OCI-M2 (cell line): ENCODE measurements around the gene UNC13D.
"Not testable (repeated sequence)": the region's sequence is repeated elsewhere in the genome, so short reads cannot be mapped to it uniquely, and the experiment has no call there.

Source experiments
- DNase-seq: peaks from one replicate; lab custom pipeline; 2025; ENCODE audit not compliant: unreplicated experiment; lab: John Stamatoyannopoulos, UW

UNC13D gene

DNA sequence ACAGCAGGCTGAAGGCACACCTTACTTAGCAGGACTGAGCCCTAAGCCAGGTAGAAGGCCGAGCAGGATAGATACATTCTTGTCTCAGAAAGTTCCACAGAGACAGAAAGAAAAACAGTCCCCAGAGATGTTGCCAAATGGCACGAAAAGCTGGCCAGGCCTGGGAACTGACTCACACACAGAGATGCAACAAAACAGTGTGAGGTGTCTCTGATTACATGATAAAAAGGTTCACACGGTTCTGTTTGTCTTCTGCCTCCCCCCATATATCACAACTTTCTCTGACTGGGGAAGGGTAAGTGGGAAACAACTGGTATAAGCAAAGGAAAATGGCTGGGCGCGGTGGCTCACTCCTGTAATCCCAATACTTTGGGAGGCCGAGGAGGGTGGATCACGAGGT is 9.2 kb upstream of the UNC13D start:
- DNase-seq = no peak

GRCh38 chr17:75851693-75851991 is 7.4 kb upstream of the UNC13D start:
- DNase-seq = not testable (repeated sequence)

DNA sequence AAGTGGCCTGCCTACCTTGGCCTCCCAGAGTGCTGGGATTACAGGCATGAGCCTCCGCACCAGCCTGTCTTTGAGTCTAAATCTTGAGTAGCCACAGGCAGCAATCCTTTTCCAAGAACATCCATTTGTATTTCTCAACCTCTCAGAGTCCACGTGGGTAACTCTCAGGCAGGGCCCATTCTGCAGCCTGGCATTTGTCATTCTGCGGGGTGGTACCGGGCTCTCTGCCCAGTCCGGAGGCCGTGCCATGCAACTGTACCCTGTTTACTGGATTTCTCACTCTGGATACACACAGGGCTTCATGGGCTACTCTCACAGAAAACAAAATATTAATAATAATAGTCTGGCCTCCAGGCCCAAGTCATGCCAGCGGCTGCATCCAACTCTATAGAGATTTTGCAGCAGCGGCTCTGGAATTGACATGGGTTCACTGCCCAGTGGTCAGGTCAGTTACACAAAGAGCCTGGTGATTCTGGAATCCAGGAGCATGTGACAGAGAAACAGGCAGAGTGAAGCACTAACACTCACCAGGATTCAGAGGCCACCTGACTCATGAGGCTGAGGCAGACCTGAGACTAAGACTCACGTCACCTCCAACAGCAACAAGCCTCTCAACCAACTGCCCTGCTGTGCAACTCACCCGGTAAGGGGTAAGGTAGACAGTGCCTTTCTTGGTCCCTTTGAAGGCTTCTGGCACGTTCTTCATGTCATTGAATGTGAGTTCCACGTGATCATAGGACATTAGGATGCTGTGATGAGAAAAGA is 6.9 kb upstream of the UNC13D start:
- no peak for DNase-seq

GRCh38 chr17:75849724-75850123 is 5.5 kb upstream of the UNC13D start:
- no peak for DNase-seq

DNA sequence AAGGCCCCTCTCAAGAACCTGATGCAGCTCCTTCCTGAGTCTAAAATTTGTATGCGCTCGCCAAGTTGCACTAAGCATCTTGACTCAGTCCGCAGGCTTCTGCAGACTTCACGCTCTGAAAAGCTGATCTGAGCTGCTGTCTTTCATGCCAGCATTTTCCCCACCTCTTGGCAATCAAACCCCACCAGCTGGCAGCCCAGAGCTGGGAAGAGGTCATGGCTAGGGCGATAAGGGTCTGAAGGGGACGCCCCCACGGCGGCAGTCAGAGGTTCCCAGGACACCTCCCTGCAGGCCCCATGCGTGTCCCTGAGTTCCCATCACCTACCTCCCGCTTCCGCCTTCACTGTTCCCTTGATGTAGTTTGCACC is 5.1 kb upstream of the UNC13D start:
- no peak for DNase-seq

DNA sequence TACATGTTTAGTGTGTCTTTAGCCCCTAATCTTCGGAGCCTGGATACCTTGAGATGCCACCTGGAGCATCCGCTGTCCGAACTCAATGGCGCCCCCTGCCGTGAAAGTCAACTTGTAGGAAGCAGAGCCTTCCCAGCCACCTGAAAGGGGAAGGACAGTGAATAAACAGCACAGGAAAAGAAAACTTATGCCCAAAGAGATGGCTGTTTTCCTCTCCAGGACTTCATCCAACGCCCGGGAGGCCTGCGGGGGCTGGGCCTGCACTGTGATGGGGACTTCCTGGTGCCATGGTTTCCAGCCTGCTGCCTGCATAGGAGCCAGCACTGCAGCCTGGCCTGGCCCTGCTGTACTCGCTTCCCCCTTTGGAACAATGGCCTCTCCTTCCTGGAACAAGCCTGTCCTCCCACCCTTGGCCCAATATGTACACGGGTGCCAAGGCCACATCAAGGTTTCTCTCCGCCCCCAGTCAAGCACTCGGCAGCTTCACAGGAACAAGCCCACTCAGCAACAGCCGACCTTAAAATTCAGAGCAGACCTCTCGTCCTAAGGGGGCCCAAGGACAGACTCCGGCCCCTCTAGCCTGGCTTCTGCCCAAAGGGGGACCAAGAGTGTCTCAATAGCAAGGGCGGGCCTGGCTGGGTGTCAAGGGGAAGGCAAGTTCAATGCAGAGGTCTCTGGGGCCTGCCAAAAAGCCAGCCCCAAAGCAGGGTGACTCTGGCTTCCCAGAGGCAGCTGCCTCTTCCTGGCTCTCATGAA is 4.5 kb upstream of the UNC13D start:
- DNase-seq = no peak

DNA sequence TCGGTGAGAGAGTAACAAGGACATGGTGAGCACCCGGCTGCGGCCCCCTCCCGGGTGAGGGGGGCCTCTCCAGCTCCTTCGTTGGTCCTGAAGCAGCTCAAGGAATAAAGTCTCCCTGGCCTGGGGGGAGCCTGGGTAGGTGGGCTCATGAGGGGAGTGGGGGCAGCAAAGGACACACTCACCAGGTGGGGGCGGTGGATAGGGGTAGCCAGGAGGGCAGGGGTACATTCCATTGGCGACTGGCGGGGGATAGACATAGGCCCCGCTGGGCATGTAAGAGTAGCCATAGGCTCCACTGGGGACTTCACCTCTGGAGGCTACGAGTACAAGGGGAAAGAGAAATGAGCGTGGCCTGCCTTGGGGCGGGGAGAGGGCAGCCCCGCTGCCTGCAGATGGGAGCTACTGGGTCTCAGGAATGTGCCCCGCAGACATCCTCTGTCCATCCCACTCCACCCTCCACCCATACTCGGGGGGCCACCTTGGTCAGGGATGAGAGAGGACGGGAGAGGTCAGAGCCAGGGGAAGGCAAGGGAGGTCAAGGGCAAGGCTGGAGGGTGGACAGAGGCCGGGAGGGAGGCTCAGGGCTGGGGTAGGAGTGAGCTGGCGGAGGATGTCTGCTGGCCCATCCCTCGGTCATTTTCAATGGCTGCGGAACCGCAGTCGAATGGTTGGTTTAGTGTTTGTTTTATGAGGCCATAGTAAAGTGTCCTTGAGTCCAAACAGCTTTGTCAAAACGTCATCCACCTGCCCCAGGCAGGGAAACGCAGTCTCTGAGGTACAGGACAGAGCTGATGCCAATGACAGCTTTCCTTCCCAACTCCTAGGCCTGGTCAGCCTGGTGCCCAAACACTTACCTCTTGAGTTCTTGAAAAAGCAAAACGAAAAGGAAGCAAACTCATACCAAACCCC is 3.7 kb upstream of the UNC13D start:
- DNase-seq = no peak

DNA sequence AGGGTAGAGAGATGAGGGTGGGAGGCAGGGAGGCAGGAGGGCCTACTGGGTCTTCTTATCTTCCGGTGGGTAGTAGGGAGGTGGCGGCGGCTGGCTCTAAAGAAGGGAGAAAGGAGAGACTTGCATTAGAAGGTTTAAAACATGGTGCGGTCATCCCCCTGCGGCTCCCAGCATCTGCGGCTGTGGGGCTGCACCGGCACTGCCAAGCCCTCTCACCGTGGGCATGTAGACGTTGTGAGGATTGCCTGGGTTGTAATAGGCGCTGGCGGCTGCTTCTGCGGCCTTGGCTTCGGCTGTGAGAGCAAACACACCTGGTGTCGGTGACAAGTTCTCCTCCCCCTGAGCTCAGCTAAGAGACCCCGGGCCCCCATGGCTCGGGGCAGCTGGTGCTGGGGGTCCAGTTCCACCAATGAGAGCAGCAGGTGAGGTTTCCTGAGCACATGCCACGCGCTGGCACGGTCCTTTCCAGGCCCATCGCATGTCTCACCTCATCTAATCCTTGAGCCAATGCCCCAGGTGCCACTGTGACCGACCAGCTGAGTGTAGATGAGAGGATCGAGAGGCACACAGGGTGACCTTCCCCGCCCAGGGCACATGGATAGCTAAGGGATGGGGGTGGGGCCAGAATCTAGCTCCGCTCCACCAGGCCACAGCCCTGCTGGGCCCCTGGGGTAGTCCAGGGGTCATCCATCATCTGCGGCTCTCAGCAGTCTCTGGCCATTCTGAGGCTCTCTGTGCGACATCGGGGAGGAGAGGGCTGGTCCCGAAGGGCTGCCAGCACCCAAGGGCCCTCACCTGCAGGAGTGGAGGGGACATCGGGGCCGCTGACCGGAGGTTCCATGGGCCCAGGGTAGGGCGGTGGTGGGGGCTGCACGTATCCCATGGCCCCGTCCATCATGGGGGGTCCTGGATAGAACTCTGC is 2.7 kb upstream of the UNC13D start:
- DNase-seq = no peak

GRCh38 chr17:75845933-75846691 is 1.9 kb upstream of the UNC13D start:
- no peak for DNase-seq

DNA sequence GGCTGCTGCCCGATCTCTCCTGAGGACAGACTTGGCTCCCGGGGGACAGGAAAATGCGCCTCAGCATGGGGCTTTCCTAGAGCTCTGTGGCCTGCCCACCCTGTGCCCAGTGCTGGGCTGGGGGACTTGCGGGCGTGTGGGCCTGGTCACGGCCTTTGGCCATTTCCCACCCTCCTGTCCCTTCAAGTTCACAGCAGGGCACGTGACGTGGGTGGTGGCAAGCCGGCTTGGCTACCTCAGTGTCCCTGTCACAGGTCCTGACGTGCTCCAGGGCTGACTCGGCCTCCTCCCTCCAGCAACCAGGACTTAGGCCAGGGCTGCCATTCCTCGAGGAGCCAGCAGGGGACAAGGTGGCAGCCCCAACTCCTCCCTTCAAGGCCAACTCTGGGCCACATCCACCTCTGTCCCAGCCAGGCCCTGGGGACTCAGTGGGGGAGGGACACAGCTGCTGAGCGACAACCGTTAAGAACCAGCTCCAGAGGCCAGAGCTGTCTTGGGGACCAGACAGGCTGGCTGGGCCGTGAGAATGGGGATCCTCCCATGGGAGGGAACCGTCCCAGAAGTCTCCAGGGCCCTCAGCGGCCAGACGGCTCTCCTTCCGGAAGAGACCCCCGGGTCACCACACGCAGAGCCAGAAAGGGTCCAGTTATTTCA is 981 bp upstream of the UNC13D start:
- no peak for DNase-seq

DNA sequence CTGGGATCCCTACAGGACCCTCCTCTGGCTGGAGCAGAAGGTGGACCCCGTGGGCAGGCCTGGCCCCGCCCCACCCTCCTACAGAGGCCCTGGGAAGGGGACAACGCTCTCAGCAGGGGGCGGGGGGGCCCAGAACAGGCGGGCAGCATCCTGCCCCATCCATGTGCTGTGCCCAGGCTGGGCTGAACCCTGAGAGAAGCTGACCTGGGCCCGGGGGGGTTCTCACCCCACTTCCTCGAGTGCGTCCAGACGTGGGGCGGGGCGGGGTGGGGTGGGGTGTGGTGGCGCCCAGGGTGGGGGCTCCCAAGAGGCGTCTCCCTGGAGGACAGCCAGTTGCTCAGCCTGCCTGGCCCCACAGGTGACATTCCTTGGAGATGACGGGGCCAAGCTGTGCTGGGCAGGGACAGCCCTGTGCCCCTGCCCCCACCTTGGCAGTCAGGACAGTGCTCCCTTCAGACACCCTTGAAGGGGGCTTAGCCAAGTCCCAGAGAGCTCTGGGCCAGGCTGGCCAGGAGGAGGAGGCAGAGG is 390 bp upstream of the UNC13D start:
- no peak for DNase-seq

- DNase-seq = no peak
Measured at GRCh38 chr17:75842963-75843576, 1.1 kb downstream of the UNC13D start.

DNA sequence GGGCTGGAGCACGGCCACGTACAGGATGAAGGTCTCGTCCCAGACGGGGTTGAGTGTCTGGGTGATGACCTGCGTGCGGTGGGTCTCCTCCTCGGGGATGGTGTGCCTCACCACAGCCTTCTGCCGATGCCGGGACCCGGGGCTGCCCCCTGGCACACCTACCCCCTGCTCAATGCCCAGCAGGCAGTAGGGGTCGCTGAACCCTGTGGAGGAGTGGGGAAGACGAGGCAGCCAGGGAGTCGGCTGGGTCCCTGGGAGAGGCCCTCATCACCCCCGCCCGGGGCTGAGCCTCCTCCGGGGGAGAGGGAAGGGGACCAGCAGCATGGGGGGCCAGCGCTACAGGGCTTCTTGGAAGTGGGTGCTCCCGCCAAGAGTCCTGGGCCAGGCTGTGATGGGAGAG is 1.8 kb downstream of the UNC13D start:
- DNase-seq = no peak

GRCh38 chr17:75840799-75841164 is 3.4 kb downstream of the UNC13D start:
- no peak for DNase-seq

DNA sequence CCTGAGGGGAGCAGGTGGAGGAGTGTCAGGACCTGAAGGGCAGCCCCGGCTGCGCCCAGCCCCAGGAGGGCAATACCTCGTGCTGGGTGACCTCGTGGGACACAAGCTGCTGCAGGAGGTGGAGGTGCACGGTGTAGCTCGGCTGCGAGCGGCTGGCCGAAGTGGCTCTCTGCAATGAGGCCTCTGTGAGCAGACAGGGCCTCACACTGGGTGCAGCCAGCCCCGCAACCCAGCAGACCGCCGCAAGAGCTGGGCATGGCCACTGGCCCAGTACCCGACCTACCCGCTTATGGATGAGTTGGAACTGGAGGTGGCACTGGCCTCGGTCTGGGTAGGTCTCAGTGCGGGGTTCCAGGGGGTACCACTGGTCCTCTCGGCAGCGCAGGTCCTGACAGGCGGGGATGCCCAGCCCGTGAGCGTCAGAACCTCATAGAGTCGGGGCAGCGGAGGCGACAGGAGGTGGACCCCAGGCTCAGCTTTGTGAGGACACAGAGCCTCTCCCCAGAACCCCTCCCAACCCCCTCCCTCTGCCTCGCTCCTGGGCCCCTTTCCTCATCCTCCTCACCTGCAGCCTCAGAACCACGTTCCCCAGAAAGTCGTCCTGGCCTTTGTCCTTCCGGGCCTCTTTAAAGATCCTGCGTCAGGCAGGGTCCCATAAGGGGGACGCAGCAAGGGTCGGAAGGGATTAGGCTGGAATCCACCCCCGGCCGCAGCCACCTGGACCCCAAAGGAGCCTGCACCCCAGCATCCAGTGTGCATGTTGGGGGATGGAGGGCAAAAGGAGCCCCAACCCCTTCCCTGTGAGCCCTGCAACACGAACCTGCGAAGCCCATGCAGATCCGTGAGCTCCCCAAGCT is 4.0 kb downstream of the UNC13D start:
- no peak for DNase-seq

- DNase-seq = no peak
Measured at GRCh38 chr17:75838410-75838809, 5.8 kb downstream of the UNC13D start.

- no peak for DNase-seq
Measured at GRCh38 chr17:75837899-75838298, 6.3 kb downstream of the UNC13D start.

DNA sequence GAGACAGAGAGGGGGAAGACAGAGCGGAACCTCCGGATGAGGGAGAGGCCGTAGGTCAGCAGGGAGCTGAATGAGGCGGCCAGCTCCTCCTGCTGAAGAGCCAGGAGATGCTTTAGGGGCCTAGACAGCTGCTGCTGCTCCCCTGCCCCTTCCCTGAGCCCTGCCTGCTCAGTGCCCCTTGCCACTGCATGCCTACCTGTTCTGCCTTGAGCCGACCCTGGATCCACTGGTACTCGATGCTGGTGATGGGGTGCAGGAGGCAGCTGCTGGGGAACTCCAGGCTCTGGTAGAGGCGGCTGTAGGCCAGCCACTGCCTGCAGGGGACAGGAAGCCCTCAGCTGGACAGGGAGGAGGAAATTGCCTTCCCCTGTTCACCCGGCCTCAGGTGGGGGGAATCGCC is 7.6 kb downstream of the UNC13D start:
- DNase-seq = no peak
